Tongue (tissue), 2 donors: ENCODE data around the gene NOL4. TPM values are rescaled to one million over a fixed set of nuclear protein-coding genes. Genes with fewer than 3 reads are reported as not detected.

Experiments used
- DNase-seq: peaks from one replicate; pipeline ENCODE4 v3.0.0-alpha.2; 2015
- total RNA-seq: library from RNA; depleted of rRNA; stranded (reverse); fragments of >200 nt; gene quantifications from one replicate; pipeline ENCODE4 v1.2.3, GENCODE V29; 2014

The NOL4 gene
- total RNA-seq, 1 donor from 2014 or later, result 0.82 TPM

DNA sequence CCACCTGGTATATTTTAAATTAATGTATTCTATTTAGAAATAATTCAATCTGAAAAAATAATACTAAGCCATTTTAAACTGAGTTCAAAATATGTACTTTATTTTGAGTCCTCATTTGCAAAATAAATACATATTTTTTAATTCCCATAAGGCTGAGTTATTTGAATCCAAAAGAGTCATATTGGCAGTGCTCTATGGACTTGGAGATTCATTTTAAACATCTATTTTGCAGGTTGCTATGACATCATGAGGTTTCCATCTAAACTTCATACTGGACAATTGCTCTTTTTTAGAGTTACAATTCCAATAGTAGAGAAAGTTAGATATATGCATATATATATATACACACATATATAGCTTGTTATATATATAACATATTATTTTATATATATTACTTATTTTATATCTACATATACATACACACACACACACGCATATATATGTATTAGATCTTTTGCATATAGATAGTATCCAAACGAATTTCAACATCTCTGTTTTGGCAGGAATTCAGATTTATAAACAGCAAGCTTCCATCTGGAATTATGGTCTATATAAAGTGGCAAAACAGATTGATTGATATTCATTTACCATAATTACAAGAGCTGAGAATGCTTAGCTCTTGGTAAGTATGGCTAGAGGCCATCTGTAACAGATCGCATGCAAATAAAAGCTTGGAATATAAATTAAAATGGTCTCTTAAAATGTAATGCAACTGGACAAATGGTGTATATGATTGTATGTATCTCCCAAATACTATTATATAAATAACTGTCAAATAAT, 34.9 kb downstream of the NOL4 start:
- no peak for DNase-seq
